DND-41 (cell line): ENCODE results near the gene ATOH7.
"Not testable (repeated sequence)": the region's sequence is repeated elsewhere in the genome, so short reads cannot be mapped to it uniquely, and the experiment has no call there.

ENCODE experiments used
- ATAC-seq: fragments of 200-7000 bp; cut with Tn5 transposase; 3 replicates; pipeline ENCODE4 v1.9.1; 2021; ENCODE audit warnings: low read depth; ENCODE audit not compliant: insufficient read depth
- DNase-seq: peaks from one replicate; pipeline ENCODE4 v3.0.0-alpha.2; 2020
- H2AFZ ChIP-seq: 2 replicates; pipeline ENCODE4 v1.6.0; 2012; ENCODE audit warnings: low read depth, low read length
- H3K27ac ChIP-seq: 2 replicates; pipeline ENCODE4 v1.5.1; 2012; ENCODE audit warnings: low read length, inconsistent platforms
- H3K27me3 ChIP-seq: fragments of 200-600 bp; sonication (generic); 2 replicates; pipeline ENCODE4 v1.6.0; 2012; ENCODE audit warnings: low read length, mild to moderate bottlenecking, inconsistent platforms; ENCODE audit not compliant: insufficient read depth, poor library complexity
- H3K36me3 ChIP-seq: 2 replicates; pipeline ENCODE4 v1.5.1; 2012; ENCODE audit warnings: low read length, inconsistent platforms; ENCODE audit not compliant: insufficient read depth
- H3K4me1 ChIP-seq: 2 replicates; pipeline ENCODE4 v1.5.1; 2012; ENCODE audit warnings: mild to moderate bottlenecking, low read length; ENCODE audit not compliant: insufficient read depth
- H3K4me2 ChIP-seq: 2 replicates; pipeline ENCODE4 v1.6.0; 2012; ENCODE audit warnings: mild to moderate bottlenecking, moderate library complexity, low read length, inconsistent platforms; ENCODE audit not compliant: insufficient read depth
- H3K4me3 ChIP-seq, 2 experiments: fragments of 200-600 bp in 1 of 2; shearing (Covaris generic) in 1 of 2; 2 replicates each; pipeline ENCODE4 v1.5.1; 2012 to 2016; ENCODE audit warnings: inconsistent platforms in 2 of 2, low read length in 2 of 2, mild to moderate bottlenecking in 2 of 2, low read depth in 1 of 2, moderate library complexity in 1 of 2
- H3K79me2 ChIP-seq: 2 replicates; pipeline ENCODE4 v1.6.0; 2012; ENCODE audit warnings: low read length, inconsistent platforms; ENCODE audit not compliant: insufficient read depth
- H3K9ac ChIP-seq: 2 replicates; pipeline ENCODE4 v1.6.0; 2012; ENCODE audit warnings: low read depth, mild to moderate bottlenecking, inconsistent platforms, low read length, moderate library complexity
- H3K9me3 ChIP-seq: 2 replicates; pipeline ENCODE4 v1.5.1; 2012; ENCODE audit warnings: low read length, moderate library complexity, mild to moderate bottlenecking, inconsistent platforms; ENCODE audit not compliant: insufficient read depth, severe bottlenecking
- H4K20me1 ChIP-seq: 2 replicates; pipeline ENCODE4 v1.6.0; 2012; ENCODE audit warnings: low read length; ENCODE audit not compliant: insufficient read depth
- EZH2 ChIP-seq: IDR thresholded peaks from 3 replicates; pipeline ENCODE4 v1.6.1; 2012; ENCODE audit warnings: borderline replicate concordance, low read depth, mild to moderate bottlenecking, moderate library complexity, low read length, inconsistent platforms; ENCODE audit not compliant: severe bottlenecking
- TF ChIP-seq, protein P1 (sequence below): IDR thresholded peaks from 2 replicates; pipeline ENCODE4 v1.5.1; 2012; ENCODE audit warnings: borderline replicate concordance, low read length, moderate library complexity, mild to moderate bottlenecking; ENCODE audit not compliant: poor library complexity, severe bottlenecking; ENCODE audit errors: extremely low read depth

Gene ATOH7

DNA sequence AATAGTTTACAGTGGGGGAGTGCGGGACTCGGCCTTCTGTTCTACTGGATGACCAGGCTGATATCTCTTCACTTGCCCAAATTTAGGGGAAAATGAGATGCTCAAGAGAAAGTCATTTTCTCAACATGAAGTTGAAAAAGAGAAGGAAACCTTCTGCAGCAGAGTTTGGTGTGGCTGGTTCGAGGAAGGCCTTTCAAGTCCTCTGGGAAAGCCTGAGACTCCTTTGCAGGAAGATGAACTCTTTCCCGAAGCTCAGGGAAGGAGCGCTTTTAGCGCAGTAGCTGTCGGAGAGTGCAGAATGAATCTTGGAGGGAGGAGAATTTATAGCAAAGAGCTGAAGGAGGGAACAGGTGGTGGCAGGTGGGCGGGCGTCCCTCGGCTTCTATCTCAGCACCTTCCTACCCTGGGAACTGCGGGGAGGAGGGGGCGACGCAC lies at the start of gene ATOH7:
Gene ATOH7, minus strand, starts transcription at position 297 of the 435 bp plus-strand sequence. CDS start 436 bp downstream, outside the sequence.
- H3K4me1 ChIP-seq: no peaks in the 10 kb centered on the region
- no peaks in the 10 kb centered on the region for H4K20me1 ChIP-seq
- no peak within 1 kb of the TSS for H3K4me2 ChIP-seq
- H3K79me2 ChIP-seq: no peaks in the 10 kb centered on the region
- no peak for TF ChIP-seq EZH2
- TF ChIP-seq, protein P1, sequence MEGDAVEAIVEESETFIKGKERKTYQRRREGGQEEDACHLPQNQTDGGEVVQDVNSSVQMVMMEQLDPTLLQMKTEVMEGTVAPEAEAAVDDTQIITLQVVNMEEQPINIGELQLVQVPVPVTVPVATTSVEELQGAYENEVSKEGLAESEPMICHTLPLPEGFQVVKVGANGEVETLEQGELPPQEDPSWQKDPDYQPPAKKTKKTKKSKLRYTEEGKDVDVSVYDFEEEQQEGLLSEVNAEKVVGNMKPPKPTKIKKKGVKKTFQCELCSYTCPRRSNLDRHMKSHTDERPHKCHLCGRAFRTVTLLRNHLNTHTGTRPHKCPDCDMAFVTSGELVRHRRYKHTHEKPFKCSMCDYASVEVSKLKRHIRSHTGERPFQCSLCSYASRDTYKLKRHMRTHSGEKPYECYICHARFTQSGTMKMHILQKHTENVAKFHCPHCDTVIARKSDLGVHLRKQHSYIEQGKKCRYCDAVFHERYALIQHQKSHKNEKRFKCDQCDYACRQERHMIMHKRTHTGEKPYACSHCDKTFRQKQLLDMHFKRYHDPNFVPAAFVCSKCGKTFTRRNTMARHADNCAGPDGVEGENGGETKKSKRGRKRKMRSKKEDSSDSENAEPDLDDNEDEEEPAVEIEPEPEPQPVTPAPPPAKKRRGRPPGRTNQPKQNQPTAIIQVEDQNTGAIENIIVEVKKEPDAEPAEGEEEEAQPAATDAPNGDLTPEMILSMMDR: no peak
- no peak within 1 kb of the TSS for H3K9ac ChIP-seq
- no peaks in the 10 kb centered on the region for H3K9me3 ChIP-seq
- DNase-seq: no peak
- H3K4me3 ChIP-seq: no peak within 1 kb of the TSS
- peaks cover 24% of the 10 kb centered on the region for H3K27me3 ChIP-seq
- no peaks in the 10 kb centered on the region for H3K36me3 ChIP-seq
- no peak within 1 kb of the TSS for H3K27ac ChIP-seq
- no peak for ATAC-seq
- no peak within 1 kb of the TSS for H2AFZ ChIP-seq

GRCh38 chr10:68280758-68281157 lies 48.8 kb upstream of the ATOH7 start:
- H3K9ac ChIP-seq: no peak overlapping the region
- no peak for ATAC-seq
- no peak for TF ChIP-seq EZH2
- TF ChIP-seq, protein P1: no peak

GRCh38 chr10:68278906-68279753 lies 47.2 kb upstream of the ATOH7 start:
- H3K27me3 ChIP-seq, H3K9ac ChIP-seq, H3K4me2 ChIP-seq, H3K27ac ChIP-seq, H3K4me1 ChIP-seq, H3K79me2 ChIP-seq, H2AFZ ChIP-seq, H3K4me3 ChIP-seq, ATAC-seq, H3K36me3 ChIP-seq, H4K20me1 ChIP-seq: not testable (repeated sequence)
- peak; percentile 54 for DNase-seq
- peaks cover 17% of the 10 kb centered on the region for H3K9me3 ChIP-seq

More at GRCh38 chr10:68280758-68281157, 48.8 kb upstream of the ATOH7 start:
- Histone ChIP-seq H3K4me3 (no peak overlapping the region), H4K20me1 (no peaks in the 10 kb centered on the region), H3K27ac (no peak overlapping the region), H3K27me3 (no peaks in the 10 kb centered on the region), H3K4me1 (no peaks in the 10 kb centered on the region), H3K9me3 (peaks cover 15% of the 10 kb centered on the region), H3K79me2 (no peaks in the 10 kb centered on the region), H2AFZ (no peak overlapping the region), H3K4me2 (no peak overlapping the region), H3K36me3 (no peaks in the 10 kb centered on the region)
- no peak for DNase-seq

DNA sequence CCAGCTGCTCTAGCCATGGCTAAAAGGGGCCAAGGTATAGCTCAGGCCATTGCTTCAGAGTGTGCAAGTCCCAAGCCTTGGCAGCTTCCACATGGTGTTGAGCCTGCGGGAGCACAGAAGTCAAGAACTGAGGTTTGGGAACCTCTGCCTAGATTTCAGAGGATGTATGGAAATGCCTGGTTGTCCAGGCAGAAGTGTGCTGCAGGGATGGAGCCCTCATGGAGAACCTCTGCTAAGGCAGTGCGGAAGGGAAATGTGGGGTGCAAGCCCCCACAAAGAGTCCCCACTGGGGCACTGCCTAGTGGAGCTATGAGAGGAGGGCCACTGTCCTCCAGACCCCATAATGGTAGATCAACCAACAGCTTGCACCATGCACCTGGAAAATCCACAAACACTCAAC lies 45.9 kb upstream of the ATOH7 start:
- not testable (repeated sequence) for H3K36me3 ChIP-seq, ATAC-seq, DNase-seq

More for the DNA sequence above, 45.9 kb upstream of the ATOH7 start:
- H2AFZ ChIP-seq, H3K27ac ChIP-seq, H3K4me1 ChIP-seq, H3K4me2 ChIP-seq, H3K4me3 ChIP-seq, H3K9ac ChIP-seq, H3K79me2 ChIP-seq, H3K27me3 ChIP-seq, H4K20me1 ChIP-seq: not testable (repeated sequence)
- peaks cover 17% of the 10 kb centered on the region for H3K9me3 ChIP-seq
